ENCODE data around the gene SMG1.
"Not testable (repeated sequence)": the region's sequence is repeated elsewhere in the genome, so short reads cannot be mapped to it uniquely, and the experiment has no call there.

SMG1 gene

DNA sequence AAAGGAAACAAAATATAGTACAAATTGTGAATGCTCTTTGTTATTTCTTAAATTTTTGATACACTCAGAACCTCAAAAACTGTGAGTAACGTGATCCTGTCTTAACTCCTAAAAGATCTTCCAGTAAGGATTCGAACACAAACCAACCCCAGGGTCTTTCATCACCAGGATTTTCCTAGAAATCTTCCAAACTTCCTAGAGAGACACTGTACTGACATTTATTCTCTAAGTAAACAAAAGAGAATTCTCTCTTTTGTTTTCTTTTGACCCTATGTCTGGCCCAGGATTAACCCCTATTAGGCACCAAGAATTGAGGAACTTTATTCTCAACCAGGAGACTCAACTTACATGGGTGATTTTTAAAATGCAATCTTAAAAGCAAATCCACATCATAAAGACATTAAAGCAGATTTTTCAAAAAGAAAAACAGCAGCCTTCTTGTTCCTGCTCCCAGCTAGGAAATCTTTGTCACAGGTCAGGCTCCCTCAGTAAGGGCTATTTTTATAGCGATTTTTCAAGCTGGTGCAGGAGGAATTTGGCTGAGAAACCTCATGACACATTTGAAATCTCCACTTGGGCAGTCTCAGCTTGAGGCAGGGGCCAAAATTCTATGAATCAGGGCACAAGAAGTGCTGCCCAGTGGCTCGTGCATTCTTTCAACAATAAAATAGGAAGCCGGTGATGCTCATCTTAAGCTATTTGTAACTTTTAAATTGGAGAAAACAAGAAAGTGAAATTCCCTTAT lies 6.2 kb upstream of the SMG1 start:
- DNase-seq, result no peak

DNA sequence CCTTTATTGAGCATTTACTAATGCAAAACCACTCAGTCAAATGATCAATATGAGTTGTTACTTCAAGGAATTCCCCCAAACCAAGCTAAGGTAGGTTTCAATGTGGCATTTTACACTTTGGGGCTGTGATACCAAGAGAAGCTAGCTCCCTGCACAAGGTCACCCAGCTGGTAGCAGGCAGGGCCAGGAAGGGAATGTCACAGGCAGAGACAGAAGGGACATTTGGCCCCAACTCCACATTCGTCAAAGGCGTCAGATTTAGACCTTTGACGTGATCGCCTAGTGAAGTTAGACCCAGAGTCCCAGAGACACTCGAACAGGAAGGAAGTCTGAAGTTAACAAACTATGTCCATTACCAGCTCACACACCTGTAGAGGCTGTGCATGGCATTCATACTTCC lies 5.5 kb upstream of the SMG1 start:
- no peak for DNase-seq

DNA sequence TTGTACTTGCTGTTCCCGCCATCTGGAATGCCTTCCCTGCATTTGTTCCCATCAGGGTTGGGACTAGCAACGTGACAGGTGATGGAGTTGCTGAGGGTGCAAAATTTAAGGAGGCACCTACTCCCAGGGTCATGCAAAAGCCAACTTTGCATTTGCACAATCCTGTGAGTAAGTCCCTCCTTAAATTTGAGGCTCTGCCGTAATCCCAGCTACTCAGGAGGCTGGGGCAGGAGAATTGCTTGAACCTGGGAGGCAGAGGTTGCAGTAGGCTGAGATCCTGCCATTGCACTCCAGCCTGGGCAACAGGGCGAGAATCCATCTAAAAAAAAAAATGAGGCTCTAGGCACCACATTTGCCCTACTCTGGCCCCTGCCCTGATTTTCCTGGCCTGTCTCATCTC lies 3.9 kb upstream of the SMG1 start:
- DNase-seq, result not testable (repeated sequence)

GRCh38 chr16:18928073-18928472 lies 1.9 kb upstream of the SMG1 start:
- not testable (repeated sequence) for DNase-seq

- peak; percentile 55 to 61 for DNase-seq
These were observed 808 bp downstream of the SMG1 start for GRCh38 chr16:18925215-18925985.

DNA sequence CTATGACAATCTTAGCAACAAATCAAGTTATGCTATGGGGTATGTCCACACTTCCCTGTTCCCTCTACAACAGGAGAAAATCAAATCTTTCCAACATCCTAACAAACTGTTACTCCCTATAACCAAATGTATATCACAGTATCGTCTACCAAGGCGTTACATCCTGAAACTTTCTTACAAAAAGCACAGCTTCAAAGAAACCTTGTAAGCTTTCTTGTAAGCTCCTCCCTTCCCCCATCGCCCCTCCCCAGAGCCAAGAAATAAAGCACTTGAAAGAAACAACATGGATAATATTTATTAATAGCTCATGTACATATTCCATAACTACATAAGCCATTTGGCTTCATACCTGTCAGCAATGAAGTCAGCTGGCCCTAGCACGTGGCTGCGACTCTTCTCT lies 2.3 kb downstream of the SMG1 start:
- DNase-seq, result not testable (repeated sequence)

- not testable (repeated sequence) for DNase-seq
These were observed 3.1 kb downstream of the SMG1 start for GRCh38 chr16:18923124-18923523.

GRCh38 chr16:18909585-18909984 lies 16.6 kb downstream of the SMG1 start:
- not testable (repeated sequence) for DNase-seq

- not testable (repeated sequence) for DNase-seq
These were observed 17.5 kb downstream of the SMG1 start for GRCh38 chr16:18908716-18909115.

DNA sequence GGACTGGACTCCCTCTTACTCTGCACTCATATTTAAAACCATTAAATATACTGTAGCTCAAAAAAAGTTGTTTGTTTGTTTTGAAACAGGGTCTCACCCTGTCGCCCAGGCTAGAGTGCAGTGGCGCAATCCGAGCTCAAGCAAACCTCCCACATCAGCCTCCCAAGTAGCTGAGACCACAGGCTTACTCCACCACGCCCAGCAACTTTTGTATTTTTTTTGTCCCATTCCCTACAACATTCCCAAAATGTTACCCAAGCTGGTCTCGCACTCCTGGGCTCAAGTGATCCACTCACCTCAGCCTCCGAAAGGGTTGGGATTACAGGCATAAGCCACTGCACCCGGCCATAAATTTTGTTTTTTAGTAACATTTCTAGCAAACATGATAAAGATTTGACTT lies 23.4 kb downstream of the SMG1 start:
- not testable (repeated sequence) for DNase-seq

GRCh38 chr16:18902044-18902443 lies 24.2 kb downstream of the SMG1 start:
- not testable (repeated sequence) for DNase-seq

DNA sequence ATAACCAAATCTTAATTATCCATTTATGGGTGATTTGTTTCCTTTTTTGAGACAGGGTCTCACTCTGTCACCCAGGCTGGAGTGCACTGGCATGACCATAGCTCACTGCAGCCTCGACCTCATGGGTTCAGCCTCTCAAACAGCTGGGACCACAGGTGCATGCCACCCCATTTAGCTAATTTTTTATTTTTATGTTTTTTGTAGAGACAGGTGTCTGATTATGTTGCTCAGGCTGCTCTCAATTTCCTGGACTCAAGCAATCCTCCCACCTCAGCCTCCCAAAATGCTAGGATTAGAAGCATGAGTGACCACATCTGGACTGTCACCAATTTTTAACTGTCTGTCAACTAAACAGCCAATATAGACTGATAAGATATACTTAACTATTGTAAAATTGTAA lies 25.0 kb downstream of the SMG1 start:
- not testable (repeated sequence) for DNase-seq

DNA sequence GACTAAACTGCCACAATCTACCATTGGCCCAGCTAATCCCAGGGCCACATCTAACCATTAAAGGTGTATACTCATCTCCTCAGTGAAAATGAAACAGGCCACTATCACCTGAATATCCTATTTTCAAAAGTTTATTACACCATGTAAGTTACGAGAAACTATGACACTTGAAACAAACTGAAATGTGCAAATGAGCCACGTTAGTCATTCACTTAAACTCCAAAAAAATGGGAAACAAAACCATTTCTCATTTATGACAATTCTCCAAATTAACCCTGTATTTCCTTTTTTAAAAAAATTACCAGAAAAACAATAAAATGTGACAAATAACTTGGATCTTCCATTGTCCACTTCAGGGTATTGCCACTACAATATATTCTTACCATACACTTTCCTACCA lies 41.8 kb downstream of the SMG1 start:
- DNase-seq, result not testable (repeated sequence)

DNA sequence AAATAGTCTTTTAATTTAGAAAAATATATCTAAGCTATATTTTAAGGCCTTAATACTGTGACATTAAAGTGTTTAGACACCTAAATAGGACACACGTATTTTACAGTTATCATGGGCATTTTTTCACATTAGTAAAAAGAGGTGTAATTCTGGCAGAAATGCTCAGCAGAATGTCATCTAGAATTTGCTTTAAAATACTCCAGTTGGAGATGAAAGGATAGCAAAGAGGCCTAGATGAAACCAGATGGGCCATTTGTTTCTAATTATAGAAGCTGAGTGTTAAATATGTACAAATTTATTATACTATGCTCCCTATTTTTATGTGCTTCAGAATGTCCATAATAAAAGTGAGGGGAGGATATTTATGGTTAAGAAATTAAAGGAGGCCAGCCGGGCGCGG lies 48.5 kb downstream of the SMG1 start:
- not testable (repeated sequence) for DNase-seq

GRCh38 chr16:18877259-18877658 lies 48.9 kb downstream of the SMG1 start:
- DNase-seq, result not testable (repeated sequence)

DNA sequence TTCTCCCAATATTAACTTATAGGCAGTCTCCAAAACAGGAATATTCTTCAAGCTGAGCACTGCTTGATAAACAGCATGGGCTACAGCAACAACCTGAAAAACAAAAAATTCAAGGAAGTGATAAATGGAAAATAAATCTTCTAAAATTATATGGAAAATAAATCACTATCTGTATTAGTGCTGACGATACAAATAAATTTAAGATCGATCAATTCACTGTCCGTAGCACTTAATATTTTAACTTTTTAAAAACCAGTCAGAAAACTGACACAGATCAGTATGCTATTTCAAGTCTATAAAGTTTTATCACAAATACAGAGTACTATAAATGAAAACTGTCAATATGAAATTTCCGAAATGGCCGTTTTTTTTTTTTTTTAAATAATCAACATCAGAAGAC lies 49.9 kb downstream of the SMG1 start:
- DNase-seq, result not testable (repeated sequence)

- not testable (repeated sequence) for DNase-seq
These were observed 57.0 kb downstream of the SMG1 start for GRCh38 chr16:18869043-18869771.

GRCh38 chr16:18866277-18866823 lies 59.9 kb downstream of the SMG1 start:
- DNase-seq, result not testable (repeated sequence)

DNA sequence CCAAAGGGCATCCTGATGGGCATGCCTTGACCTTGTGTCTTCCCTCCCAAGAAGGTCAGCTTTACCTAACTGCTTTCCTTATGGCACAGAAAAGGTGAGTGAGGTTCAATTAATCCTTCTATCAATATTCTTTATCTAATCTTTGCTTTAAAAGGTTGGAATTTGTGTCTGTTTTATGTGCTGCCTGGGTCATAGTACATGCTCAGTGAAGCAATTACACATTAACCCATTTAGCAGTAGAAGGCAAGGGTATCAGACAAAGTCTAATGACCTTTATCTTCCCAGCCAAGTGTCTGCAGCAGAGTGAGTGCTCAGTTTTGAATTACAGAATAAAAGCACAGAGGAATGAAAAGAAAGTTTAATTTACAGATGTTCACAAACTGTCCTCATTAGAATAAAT lies 63.3 kb downstream of the SMG1 start:
- not testable (repeated sequence) for DNase-seq

- DNase-seq, result no peak
These were observed 71.0 kb downstream of the SMG1 start for GRCh38 chr16:18855196-18855595.

DNA sequence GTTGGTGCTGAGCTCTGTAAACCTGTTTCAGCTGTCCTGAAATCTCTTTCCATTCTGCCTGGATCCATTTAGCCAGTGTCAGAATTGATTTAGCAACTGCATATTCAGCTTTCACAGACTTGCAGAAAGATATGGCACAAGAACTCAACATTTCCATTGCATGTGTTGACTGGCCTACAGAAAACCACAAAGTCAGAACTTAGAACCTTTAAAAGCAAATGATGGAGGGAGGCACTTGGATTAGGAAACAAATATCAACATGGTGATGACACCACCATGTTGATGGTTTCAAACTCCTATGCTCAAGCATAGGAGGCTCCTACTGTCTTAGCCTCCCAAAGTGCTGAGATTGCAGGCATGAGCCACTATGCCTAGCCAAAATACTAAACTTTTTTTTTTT lies 72.5 kb downstream of the SMG1 start:
- no peak for DNase-seq

DNA sequence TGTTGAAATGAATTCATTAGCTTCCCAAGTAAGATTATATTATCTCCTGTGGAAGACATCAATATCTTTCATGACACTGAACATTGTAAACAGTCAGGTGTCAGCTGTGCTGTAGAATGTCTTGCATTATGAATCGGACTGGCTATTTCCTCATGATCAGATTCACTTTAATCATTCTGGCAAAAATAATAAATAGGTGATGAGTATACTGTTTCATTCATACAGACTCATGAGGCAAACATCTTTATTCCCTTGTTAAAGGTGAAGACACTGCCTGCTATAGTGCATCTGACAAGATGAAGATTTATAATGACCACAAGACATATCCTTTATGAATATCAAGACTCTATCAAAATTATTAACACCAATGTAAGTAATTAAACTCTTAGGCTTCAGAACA lies 73.6 kb downstream of the SMG1 start:
- no peak for DNase-seq

- DNase-seq, result no peak
These were observed 79.8 kb downstream of the SMG1 start for GRCh38 chr16:18846416-18846815.
